OCI-LY1 (cell line): ENCODE data around the gene TUBGCP6.
A peak's percentile ranks its signal among the peaks of the same experiment; 100 is the strongest.
"Not testable (repeated sequence)": the region's sequence is repeated elsewhere in the genome, so short reads cannot be mapped to it uniquely, and the experiment has no call there.

Experiments used
- H2AFZ ChIP-seq: fragments of 200-600 bp; sonication (generic), shearing (Covaris generic); 2 replicates; pipeline ENCODE4 v1.6.0; 2014; ENCODE audit warnings: antibody characterized with exemption, mild to moderate bottlenecking, low read length
- H3F3A ChIP-seq: fragments of 200-600 bp; sonication (generic), shearing (Covaris generic); 2 replicates; pipeline ENCODE4 v1.6.0; 2014; ENCODE audit warnings: mild to moderate bottlenecking, antibody characterized with exemption, low read length, moderate library complexity; ENCODE audit not compliant: insufficient read depth
- H3K27ac ChIP-seq: fragments of 200-600 bp; sonication (generic); 2 replicates; pipeline ENCODE4 v1.5.1; 2014; ENCODE audit warnings: low read length, mixed run types, mild to moderate bottlenecking, low read depth; ENCODE audit not compliant: poor library complexity, severe bottlenecking
- H3K27me3 ChIP-seq: fragments of 200-600 bp; sonication (generic); 2 replicates; pipeline ENCODE4 v1.6.0; 2014; ENCODE audit warnings: antibody characterized with exemption, mild to moderate bottlenecking, low read length, moderate library complexity; ENCODE audit not compliant: insufficient read depth
- H3K36me3 ChIP-seq: fragments of 200-600 bp; sonication (generic); 2 replicates; pipeline ENCODE4 v1.6.1; 2014; ENCODE audit warnings: mild to moderate bottlenecking, antibody characterized with exemption, low read length, moderate library complexity, mixed read lengths; ENCODE audit not compliant: insufficient read depth
- H3K4me1 ChIP-seq: fragments of 200-600 bp; sonication (generic); 2 replicates; pipeline ENCODE4 v1.5.1; 2014; ENCODE audit warnings: mild to moderate bottlenecking, low read length, moderate library complexity; ENCODE audit not compliant: insufficient read depth, severe bottlenecking
- H3K4me2 ChIP-seq: fragments of 200-600 bp; sonication (generic), shearing (Covaris generic); 2 replicates; pipeline ENCODE4 v1.6.1; 2014; ENCODE audit warnings: low read length
- H3K4me3 ChIP-seq: fragments of 200-600 bp; sonication (generic); 2 replicates; pipeline ENCODE4 v1.5.1; 2014; ENCODE audit warnings: low read length, low read depth, mild to moderate bottlenecking, mixed read lengths; ENCODE audit not compliant: poor library complexity, severe bottlenecking
- H3K79me2 ChIP-seq: fragments of 200-600 bp; shearing (Covaris generic); 2 replicates; pipeline ENCODE4 v1.6.1; 2016; ENCODE audit warnings: mixed run types, low read length, mixed read lengths; ENCODE audit not compliant: insufficient read depth
- H3K9ac ChIP-seq: fragments of 200-600 bp; sonication (generic), shearing (Covaris generic); 2 replicates; pipeline ENCODE4 v1.6.1; 2014; ENCODE audit warnings: mild to moderate bottlenecking, low read length, mixed read lengths
- H3K9me2 ChIP-seq: fragments of 200-600 bp; sonication (generic), shearing (Covaris generic); 2 replicates; pipeline ENCODE4 v1.6.1; 2014; ENCODE audit warnings: low read depth, mild to moderate bottlenecking, low read length, mixed read lengths
- H3K9me3 ChIP-seq: fragments of 200-600 bp; shearing (Covaris generic); 2 replicates; pipeline ENCODE4 v1.6.1; 2014; ENCODE audit warnings: low read length, mixed read lengths
- H4K20me1 ChIP-seq: fragments of 200-600 bp; sonication (generic), shearing (Covaris generic); 2 replicates; pipeline ENCODE4 v1.6.0; 2016; ENCODE audit warnings: mild to moderate bottlenecking, low read length; ENCODE audit not compliant: insufficient read depth
- EZH2 ChIP-seq: fragments of 200-600 bp; sonication (generic), shearing (Covaris generic); IDR thresholded peaks from 2 replicates; pipeline ENCODE4 v1.8.0; 2017; ENCODE audit warnings: borderline replicate concordance, mixed run types, mild to moderate bottlenecking, antibody characterized with exemption, low read length, moderate library complexity, mixed read lengths
- TF ChIP-seq, protein P1 (sequence below): fragments of 200-600 bp; sonication (generic), shearing (Covaris generic); IDR thresholded peaks from 2 replicates; pipeline ENCODE4 v1.5.1; 2017; ENCODE audit warnings: mild to moderate bottlenecking, antibody characterized with exemption, low read length, moderate library complexity, mixed read lengths

TUBGCP6 gene

DNA sequence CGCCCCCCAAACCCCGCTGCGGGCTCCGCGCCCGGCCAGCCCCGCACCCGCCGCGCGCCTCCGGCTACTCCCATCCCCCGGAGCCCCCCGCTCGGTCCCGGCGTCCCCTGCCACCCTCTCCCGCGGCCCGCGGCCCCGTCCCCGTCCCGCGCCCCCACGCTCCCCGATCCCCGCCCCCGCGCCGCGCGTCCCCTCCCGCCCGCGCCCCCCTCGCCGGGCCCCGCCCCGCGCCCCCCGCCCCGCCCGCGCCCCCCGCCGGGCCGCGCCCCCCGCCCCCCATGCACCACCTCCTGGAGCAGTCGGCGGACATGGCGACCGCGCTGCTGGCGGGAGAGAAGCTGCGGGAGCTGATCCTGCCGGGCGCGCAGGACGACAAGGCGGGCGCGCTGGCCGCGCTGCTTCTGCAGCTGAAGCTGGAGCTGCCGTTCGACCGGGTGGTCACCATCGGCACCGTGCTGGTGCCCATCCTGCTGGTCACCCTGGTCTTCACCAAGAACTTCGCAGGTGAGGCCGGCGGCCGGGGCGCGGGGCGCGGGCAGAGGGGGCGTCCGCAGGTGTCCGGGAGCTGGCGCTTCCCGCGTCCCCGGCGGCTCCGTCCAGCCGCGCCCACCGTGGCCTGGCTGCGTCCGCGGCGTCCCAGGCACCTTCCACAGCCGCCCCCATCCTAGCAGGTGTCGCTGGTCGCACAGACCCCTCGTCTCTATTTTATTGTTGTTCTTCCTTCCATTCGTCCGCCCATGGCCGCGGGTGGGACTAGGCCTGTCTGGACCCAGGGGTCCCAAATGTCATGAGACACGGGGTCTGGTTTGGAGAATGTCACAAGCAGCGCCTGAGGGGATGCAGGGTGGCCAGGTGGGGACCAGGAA, 74.1 kb downstream of the TUBGCP6 start, which contains the start of gene PANX2:
Gene PANX2, plus strand, starts transcription at position 279 of the 866 bp plus-strand sequence. Its CDS starts 0 bp downstream, at position 279.
- H3K36me3 ChIP-seq: no peaks in the 10 kb centered on the region
- H3K9ac ChIP-seq: no peak within 1 kb of the TSS; the same call in 1 of the 2 replicates
- H3K9me2 ChIP-seq: no peaks in the 10 kb centered on the region
- H3K79me2 ChIP-seq: no peaks in the 10 kb centered on the region
- no peak within 1 kb of the TSS for H2AFZ ChIP-seq
- H4K20me1 ChIP-seq: no peaks in the 10 kb centered on the region
- peak within 1 kb of the TSS; percentile 59 for H3K4me3 ChIP-seq
- H3F3A ChIP-seq: peaks cover 4% of the 10 kb centered on the region; the same call in 1 of the 2 replicates
- peak within 1 kb of the TSS; percentile 54 for H3K4me2 ChIP-seq
- no peaks in the 10 kb centered on the region for H3K9me3 ChIP-seq
- peaks cover 3% of the 10 kb centered on the region; the same call in 1 of the 2 replicates for H3K27me3 ChIP-seq
- peaks cover 10% of the 10 kb centered on the region for H3K4me1 ChIP-seq
- TF ChIP-seq, protein P1, sequence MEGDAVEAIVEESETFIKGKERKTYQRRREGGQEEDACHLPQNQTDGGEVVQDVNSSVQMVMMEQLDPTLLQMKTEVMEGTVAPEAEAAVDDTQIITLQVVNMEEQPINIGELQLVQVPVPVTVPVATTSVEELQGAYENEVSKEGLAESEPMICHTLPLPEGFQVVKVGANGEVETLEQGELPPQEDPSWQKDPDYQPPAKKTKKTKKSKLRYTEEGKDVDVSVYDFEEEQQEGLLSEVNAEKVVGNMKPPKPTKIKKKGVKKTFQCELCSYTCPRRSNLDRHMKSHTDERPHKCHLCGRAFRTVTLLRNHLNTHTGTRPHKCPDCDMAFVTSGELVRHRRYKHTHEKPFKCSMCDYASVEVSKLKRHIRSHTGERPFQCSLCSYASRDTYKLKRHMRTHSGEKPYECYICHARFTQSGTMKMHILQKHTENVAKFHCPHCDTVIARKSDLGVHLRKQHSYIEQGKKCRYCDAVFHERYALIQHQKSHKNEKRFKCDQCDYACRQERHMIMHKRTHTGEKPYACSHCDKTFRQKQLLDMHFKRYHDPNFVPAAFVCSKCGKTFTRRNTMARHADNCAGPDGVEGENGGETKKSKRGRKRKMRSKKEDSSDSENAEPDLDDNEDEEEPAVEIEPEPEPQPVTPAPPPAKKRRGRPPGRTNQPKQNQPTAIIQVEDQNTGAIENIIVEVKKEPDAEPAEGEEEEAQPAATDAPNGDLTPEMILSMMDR: no peak
- TF ChIP-seq EZH2: no peak
- no peak within 1 kb of the TSS for H3K27ac ChIP-seq

DNA sequence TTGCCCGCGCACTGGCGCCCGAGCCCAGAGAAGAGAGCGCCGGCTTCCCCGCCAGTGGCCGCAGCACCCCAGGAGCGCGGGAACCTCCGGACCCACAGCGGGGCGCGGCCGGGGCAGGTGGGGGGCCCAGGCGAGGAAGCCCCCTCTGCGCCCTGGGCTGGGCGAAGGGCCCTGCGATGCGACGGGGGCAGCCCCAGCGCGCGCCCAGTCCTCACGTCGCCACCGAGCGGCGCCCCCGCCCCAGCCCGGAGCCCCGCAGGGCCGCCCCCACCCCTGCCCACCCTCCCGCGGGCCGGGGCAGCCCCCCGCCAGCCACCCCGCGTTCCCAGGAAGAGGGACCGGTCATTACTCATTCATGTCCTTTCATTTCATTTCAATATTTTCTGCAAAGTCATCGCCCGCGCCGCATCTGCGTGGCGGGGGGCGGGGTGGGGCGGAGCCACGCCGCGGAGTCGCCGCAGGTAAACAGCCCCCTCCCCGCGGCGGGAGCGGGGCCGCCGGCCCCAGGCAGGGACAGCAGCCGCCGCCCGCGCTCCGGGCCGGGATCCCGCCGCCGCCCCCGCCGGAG, 75.0 kb downstream of the TUBGCP6 start:
- Histone ChIP-seq H4K20me1 (no peaks in the 10 kb centered on the region), H3K4me3 (peak overlapping the region; percentile 59), H3K9me3 (no peaks in the 10 kb centered on the region), H3K9ac (no peak overlapping the region), H3K36me3 (no peaks in the 10 kb centered on the region), H2AFZ (no peak overlapping the region), H3K9me2 (no peaks in the 10 kb centered on the region), H3K27me3 (peaks cover 3% of the 10 kb centered on the region; the same call in 1 of the 2 replicates), H3K4me1 (peaks cover 9% of the 10 kb centered on the region), H3K79me2 (no peaks in the 10 kb centered on the region), H3K27ac (no peak overlapping the region), H3K4me2 (peak overlapping the region; percentile 54), H3F3A (peaks cover 4% of the 10 kb centered on the region; the same call in 1 of the 2 replicates)
- TF ChIP-seq, protein P1: no peak
- no peak for TF ChIP-seq EZH2

DNA sequence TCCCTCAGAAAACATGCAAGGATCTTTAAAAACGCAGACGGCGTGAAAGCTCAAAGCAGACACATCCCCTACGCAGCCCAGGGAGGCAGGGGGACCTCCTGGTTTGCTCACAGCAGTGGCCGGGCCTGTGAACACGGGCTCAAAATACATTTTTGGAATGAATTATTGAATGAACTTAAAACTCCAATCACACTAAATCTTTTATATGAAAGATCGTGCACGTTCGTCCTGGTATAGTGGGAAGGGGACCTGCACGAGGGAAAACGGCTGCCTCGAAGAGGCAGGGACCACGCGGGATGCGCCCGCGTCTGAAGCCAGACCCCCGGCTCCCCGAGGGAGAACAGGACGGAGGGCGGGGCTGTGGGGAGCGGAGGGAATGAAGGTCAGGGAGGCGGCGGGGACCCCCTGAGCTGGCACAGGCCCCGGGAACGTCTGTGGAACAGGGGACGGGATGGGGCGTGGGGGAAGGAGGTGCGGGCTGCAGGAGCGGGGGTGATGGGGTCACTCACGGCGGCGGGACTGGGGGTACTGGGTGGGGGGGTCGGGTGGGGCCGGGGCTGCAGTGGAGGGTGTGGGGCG, 75.6 kb downstream of the TUBGCP6 start:
- peak overlapping the region; percentile 54 for H3K4me2 ChIP-seq
- no peak overlapping the region for H3K27ac ChIP-seq
- no peaks in the 10 kb centered on the region for H3K79me2 ChIP-seq
- no peaks in the 10 kb centered on the region for H4K20me1 ChIP-seq
- H2AFZ ChIP-seq: no peak overlapping the region
- no peak for TF ChIP-seq EZH2
- TF ChIP-seq, protein P1: no peak
- H3K36me3 ChIP-seq: no peaks in the 10 kb centered on the region
- no peaks in the 10 kb centered on the region for H3K9me3 ChIP-seq
- peaks cover 3% of the 10 kb centered on the region; the same call in 1 of the 2 replicates for H3K27me3 ChIP-seq
- no peaks in the 10 kb centered on the region for H3K9me2 ChIP-seq
- H3F3A ChIP-seq: peaks cover 4% of the 10 kb centered on the region; the same call in 1 of the 2 replicates
- H3K4me1 ChIP-seq: peaks cover 9% of the 10 kb centered on the region
- peak overlapping the region; percentile 59 for H3K4me3 ChIP-seq
- no peak overlapping the region for H3K9ac ChIP-seq

DNA sequence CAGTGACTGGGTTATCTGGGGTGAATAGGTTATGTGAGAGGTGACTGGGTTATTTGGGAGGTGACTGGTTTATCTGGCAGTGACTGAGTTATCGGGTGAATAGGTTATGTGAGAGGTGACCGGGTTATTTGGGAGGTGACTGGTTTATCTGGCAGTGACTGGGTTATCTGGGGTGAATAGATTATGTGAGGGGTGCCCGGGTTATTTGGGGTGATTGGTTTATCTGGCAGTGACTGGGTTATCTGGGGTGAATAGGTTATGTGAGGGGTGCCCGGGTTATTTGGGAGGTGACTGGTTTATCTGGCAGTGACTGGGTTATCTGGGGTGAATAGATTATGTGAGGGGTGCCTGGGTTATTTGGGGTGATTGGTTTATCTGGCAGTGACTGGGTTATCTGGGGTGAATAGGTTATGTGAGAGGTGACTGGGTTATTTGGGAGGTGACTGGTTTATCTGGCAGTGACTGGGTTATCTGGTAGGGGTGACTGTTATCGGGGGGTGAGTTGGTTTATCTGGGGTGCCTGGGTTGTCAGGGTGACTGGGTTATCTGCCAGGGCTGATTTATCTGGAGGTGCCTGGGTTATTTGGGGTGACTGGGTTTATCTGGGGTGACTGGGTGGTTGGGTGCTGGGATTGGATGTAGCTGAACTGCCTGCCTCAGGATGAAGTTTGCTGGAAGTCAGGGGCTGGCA, 76.2 kb downstream of the TUBGCP6 start:
- H3K27ac ChIP-seq, H3K79me2 ChIP-seq, H3K4me3 ChIP-seq: not testable (repeated sequence)

More for the DNA sequence above, 76.2 kb downstream of the TUBGCP6 start:
- not testable (repeated sequence) for H3K9ac ChIP-seq, H3K27me3 ChIP-seq, H2AFZ ChIP-seq, H3K9me2 ChIP-seq, H3K4me2 ChIP-seq, H3K4me1 ChIP-seq, H3F3A ChIP-seq, H4K20me1 ChIP-seq, H3K9me3 ChIP-seq, H3K36me3 ChIP-seq
